ENCODE measurements around the gene SF3B4. TPM values are rescaled to one million over a fixed set of nuclear protein-coding genes. Genes with fewer than 3 reads are reported as not detected.

Gene SF3B4
- total RNA-seq, 1 experiment from 2014 or later, result 120 TPM

GRCh38 chr1:149917571-149918144, 9.9 kb downstream of the SF3B4 start, which contains the start of gene SV2A:
Gene SV2A (minus strand): TSS chr1:149917844. CDS start chr1:149913840, 4,004 bp downstream.
- no peak for DNase-seq (ENCODE audit: low read depth, low spot score)
- TF ChIP-seq TCF7L2 (IDR thresholded peaks at IDR 0.05; ENCODE audit: low read depth, low read length), result no peak
- no peak for TF ChIP-seq POLR2AphosphoS5 (IDR thresholded peaks at IDR 0.05; ENCODE audit: low read depth, low read length)
- TF ChIP-seq CTCF (IDR thresholded peaks at IDR 0.05), result no peak
- no peak for TF ChIP-seq SIN3A (IDR thresholded peaks at IDR 0.05; ENCODE audit: borderline replicate concordance, insufficient read depth, low read depth, low read length)
- TF ChIP-seq REST (IDR thresholded peaks at IDR 0.05; ENCODE audit: insufficient read depth in 1 of 2, low read depth in 2 of 2, low read length in 1 of 2), result no peak
- ATAC-seq, result no peak
- ChIA-PET POLR2A (no interaction called here), CTCF (no interaction called here)
- Histone ChIP-seq H3K4me3 (ENCODE audit: low read depth in 2 of 2, low read length in 2 of 2) (peak within 1 kb of the TSS; percentile 41 to 42), H3K36me3 (ENCODE audit: control insufficient read depth, insufficient read depth, low read length) (no peaks in the 10 kb centered on the region), H3K27me3 (ENCODE audit: control insufficient read depth, insufficient read depth, low read length) (no peaks in the 10 kb centered on the region), H3K9me3 (ENCODE audit: control insufficient read depth, insufficient read depth, low read depth, low read length) (no peaks in the 10 kb centered on the region), H3K4me1 (ENCODE audit: control insufficient read depth, insufficient read depth, low read length) (peaks cover 4% of the 10 kb centered on the region; the same call in 1 of the 2 replicates), H3K27ac (ENCODE audit: low read length) (no peak within 1 kb of the TSS)
- intact Hi-C loops (cut with micrococcal nuclease; ENCODE audit: unreplicated experiment) (no loop called here), in situ Hi-C loops (cut with HindIII; ENCODE audit: low pct_unique_long_range_greater_than_20kb, low sequenced_read_pairs) (no loop called here)
- no TSS peak for BruUV-seq (replicated peaks)

- no TSS peak for BruUV-seq (replicated peaks)
- H3K4me1 ChIP-seq (ENCODE audit: control insufficient read depth, insufficient read depth, low read length), result peaks cover 4% of the 10 kb centered on the region; the same call in 1 of the 2 replicates
- ChIA-PET CTCF (no interaction called here), POLR2A (interaction anchor here (1.1 kb wide), 1 partner anchor 29 kb away, joined by 3 read pairs; a partner anchor contains a TSS)
- no peaks in the 10 kb centered on the region for H3K27me3 ChIP-seq (ENCODE audit: control insufficient read depth, insufficient read depth, low read length)
- no peak overlapping the region for H3K27ac ChIP-seq (ENCODE audit: low read length)
- DNase-seq (ENCODE audit: low read depth, low spot score) (no peak), ATAC-seq (no peak)
- no peaks in the 10 kb centered on the region for H3K9me3 ChIP-seq (ENCODE audit: control insufficient read depth, insufficient read depth, low read depth, low read length)
- peak overlapping the region in 1 of 2 experiments; percentile 42; a peak in 1 of 4 replicates for H3K4me3 ChIP-seq (ENCODE audit: low read depth in 2 of 2, low read length in 2 of 2)
- in situ Hi-C loops (cut with HindIII; ENCODE audit: low pct_unique_long_range_greater_than_20kb, low sequenced_read_pairs) (no loop called here), intact Hi-C loops (cut with micrococcal nuclease; ENCODE audit: unreplicated experiment) (no loop called here)
- no peaks in the 10 kb centered on the region for H3K36me3 ChIP-seq (ENCODE audit: control insufficient read depth, insufficient read depth, low read length)
- no peak for TF ChIP-seq CTCF (IDR thresholded peaks at IDR 0.05)
- no peak for TF ChIP-seq REST (IDR thresholded peaks at IDR 0.05; ENCODE audit: insufficient read depth in 1 of 2, low read depth in 2 of 2, low read length in 1 of 2)
- TF ChIP-seq TCF7L2 (IDR thresholded peaks at IDR 0.05; ENCODE audit: low read depth, low read length), result no peak
- TF ChIP-seq POLR2AphosphoS5 (IDR thresholded peaks at IDR 0.05; ENCODE audit: low read depth, low read length), result no peak
- no peak for TF ChIP-seq SIN3A (IDR thresholded peaks at IDR 0.05; ENCODE audit: borderline replicate concordance, insufficient read depth, low read depth, low read length)
Measured at GRCh38 chr1:149916898-149917252, 10.7 kb downstream of the SF3B4 start.
